Neural crest cell (in vitro differentiated cells): Measurements from ENCODE around the gene NAPSA. TPM values are rescaled to one million over a fixed set of nuclear protein-coding genes. Genes with fewer than 3 reads are reported as not detected.

Experiments used
- DNase-seq: peaks from one replicate; pipeline ENCODE4 v3.0.0; 2021; ENCODE audit warnings: low read depth, mixed read lengths, low spot score
- H3K27ac Mint-ChIP-seq: one replicate; pipeline ENCODE4 v1.8.0; 2021; ENCODE audit warnings: mild to moderate bottlenecking, mixed read lengths; ENCODE audit not compliant: unreplicated experiment
- H3K27me3 Mint-ChIP-seq: 2 replicates; pipeline ENCODE4 v1.8.0; 2021; ENCODE audit warnings: low read depth, mild to moderate bottlenecking, mixed read lengths
- H3K36me3 Mint-ChIP-seq: 2 replicates; pipeline ENCODE4 v1.8.0; 2021; ENCODE audit warnings: low read depth, mild to moderate bottlenecking, mixed read lengths
- H3K4me1 Mint-ChIP-seq: 2 replicates; pipeline ENCODE4 v1.8.0; 2021; ENCODE audit warnings: mixed read lengths
- H3K4me3 Mint-ChIP-seq: one replicate; pipeline ENCODE4 v1.8.0; 2021; ENCODE audit warnings: mild to moderate bottlenecking, mixed read lengths
- H3K9me3 Mint-ChIP-seq: 2 replicates; pipeline ENCODE4 v1.8.0; 2021; ENCODE audit warnings: mixed read lengths
- CTCF ChIP-seq: fragments of 200-600 bp; sonication (generic); conservative IDR thresholded peaks from 2 replicates; pipeline ENCODE4 v1.5.0; 2021; ENCODE audit warnings: antibody characterized with exemption, mild to moderate bottlenecking
- total RNA-seq: library from RNA; stranded (reverse); gene quantifications from 2 replicates; pipeline ENCODE4 v1.2.1, GENCODE V29; 2021

NAPSA gene
- total RNA-seq, 1 donor from 2014 or later, result 1.0 TPM

GRCh38 chr19:50387868-50388245 lies 22.4 kb upstream of the NAPSA start:
- Mint-ChIP-seq H3K4me3 (peak overlapping the region; percentile 62), H3K27ac (peak overlapping the region; percentile 5), H3K27me3 (peaks cover 6% of the 10 kb centered on the region), H3K36me3 (peaks cover 29% of the 10 kb centered on the region), H3K9me3 (no peaks in the 10 kb centered on the region), H3K4me1 (peaks cover 32% of the 10 kb centered on the region)
- no peak for DNase-seq
- TF ChIP-seq CTCF, result no peak

GRCh38 chr19:50387176-50387867 lies 21.9 kb upstream of the NAPSA start:
- peaks cover 6% of the 10 kb centered on the region for H3K27me3 Mint-ChIP-seq
- no peak for TF ChIP-seq CTCF
- no peaks in the 10 kb centered on the region for H3K9me3 Mint-ChIP-seq
- H3K4me3 Mint-ChIP-seq, result peak overlapping the region; percentile 62
- no peak for DNase-seq
- peak overlapping the region; percentile 5 for H3K27ac Mint-ChIP-seq
- H3K4me1 Mint-ChIP-seq, result peaks cover 32% of the 10 kb centered on the region
- H3K36me3 Mint-ChIP-seq, result peaks cover 25% of the 10 kb centered on the region

- no peak for TF ChIP-seq CTCF
- peaks cover 32% of the 10 kb centered on the region for H3K4me1 Mint-ChIP-seq
- no peak for DNase-seq
- H3K4me3 Mint-ChIP-seq, result peak overlapping the region; percentile 99
- H3K27ac Mint-ChIP-seq, result peak overlapping the region; percentile 98
- H3K36me3 Mint-ChIP-seq, result peaks cover 10% of the 10 kb centered on the region
- H3K27me3 Mint-ChIP-seq, result peaks cover 6% of the 10 kb centered on the region
- H3K9me3 Mint-ChIP-seq, result no peaks in the 10 kb centered on the region
Observed at GRCh38 chr19:50384685-50385535, 19.5 kb upstream of the NAPSA start.

GRCh38 chr19:50383852-50384684 lies 18.6 kb upstream of the NAPSA start, which contains the start of gene POLD1:
Gene POLD1 (plus strand): TSS chr19:50384347. CDS start chr19:50398852, 14,505 bp downstream.
- H3K27me3 Mint-ChIP-seq, result peaks cover 6% of the 10 kb centered on the region
- peak; percentile 98 for DNase-seq
- peaks cover 12% of the 10 kb centered on the region for H3K36me3 Mint-ChIP-seq
- peaks cover 32% of the 10 kb centered on the region for H3K4me1 Mint-ChIP-seq
- TF ChIP-seq CTCF, result no peak
- no peaks in the 10 kb centered on the region for H3K9me3 Mint-ChIP-seq
- peak within 1 kb of the TSS; percentile 98 for H3K27ac Mint-ChIP-seq
- peak within 1 kb of the TSS; percentile 99 for H3K4me3 Mint-ChIP-seq
